NOMO-1 treated with dmso at 0.1 percent for 144 hours (cell line): Measurements from ENCODE around the gene OSBPL10.
"Not testable (repeated sequence)": the region's sequence is repeated elsewhere in the genome, so short reads cannot be mapped to it uniquely, and the experiment has no call there.

ENCODE experiments used
- DNase-seq: peaks from one replicate; lab custom pipeline; 2025; ENCODE audit not compliant: unreplicated experiment; lab: John Stamatoyannopoulos, UW

Gene OSBPL10

DNA sequence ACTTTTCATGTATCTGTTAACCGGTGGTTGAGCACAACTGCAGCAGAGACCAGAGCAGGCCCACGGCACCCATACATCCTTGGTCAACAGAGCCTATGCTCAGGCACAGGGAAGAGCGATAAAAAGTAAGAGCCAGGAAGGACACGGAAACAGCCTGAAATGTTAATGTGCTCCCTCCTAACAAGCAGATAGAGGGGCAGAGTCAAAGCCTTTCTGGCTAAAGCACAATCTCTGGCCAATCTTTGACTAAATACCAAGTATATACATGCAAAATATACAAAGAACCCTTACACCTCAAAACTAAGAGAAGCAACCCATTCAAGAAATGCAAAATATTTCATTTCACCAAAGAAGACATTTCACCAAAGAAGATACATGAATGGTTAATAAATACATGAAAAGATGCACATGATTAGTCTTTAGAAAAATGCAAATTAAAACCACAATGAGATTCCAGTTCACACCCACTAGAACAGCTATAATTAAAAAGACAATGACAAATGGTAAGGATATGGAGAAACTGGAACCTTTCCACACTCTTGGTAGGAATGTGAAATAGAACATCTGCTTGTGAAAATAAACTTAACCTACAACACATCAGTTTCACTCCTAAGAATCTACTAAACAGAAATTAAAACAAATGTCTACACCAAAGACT is 88.0 kb downstream of the OSBPL10 start:
- no peak for DNase-seq

DNA sequence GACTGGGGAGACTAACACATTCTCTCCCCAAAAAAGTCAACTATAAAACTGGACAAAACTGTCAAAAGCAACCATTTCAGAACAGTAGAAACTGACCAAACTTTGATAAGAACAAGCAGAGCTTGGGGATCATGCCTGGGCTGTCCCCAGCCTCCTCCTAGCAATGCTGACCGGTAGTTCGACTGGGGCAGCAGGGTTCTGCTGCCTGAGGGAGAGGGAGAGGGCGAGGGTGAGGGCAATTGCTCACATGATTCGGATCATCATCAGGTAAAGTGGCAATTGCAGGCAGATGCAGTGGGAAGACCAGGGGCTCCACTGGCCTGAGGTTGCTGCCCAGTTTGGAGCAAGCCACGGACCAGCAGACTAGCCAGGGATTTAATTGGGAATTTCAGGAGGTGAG is 88.6 kb downstream of the OSBPL10 start:
- DNase-seq, result no peak

DNA sequence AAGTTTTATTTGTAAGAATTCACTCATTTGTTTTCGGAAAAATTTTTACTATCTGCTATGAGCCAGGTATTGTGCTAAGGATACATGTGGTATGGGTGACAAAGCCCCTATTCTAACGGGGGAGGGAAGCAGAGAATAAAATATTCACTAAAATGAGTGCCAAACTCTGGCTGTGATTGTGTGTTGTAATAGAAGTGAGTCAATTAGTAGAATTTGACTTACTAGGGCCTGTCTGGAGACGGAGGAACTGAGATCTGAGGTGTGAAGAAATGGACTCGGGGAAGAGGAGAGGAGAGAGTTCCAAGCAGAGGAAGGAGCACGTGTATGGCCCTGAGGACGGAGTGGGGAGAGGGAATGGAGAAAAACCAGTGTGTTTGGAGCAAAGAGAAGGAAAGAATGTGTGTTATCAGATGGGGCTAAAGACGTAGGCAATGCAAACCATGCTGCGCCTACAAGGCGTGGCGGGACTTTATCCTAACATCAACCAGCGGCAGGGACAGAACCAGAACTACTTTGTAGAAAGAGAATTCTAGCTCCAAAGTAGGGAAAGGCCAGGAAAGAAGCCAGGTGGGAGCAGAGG is 89.1 kb downstream of the OSBPL10 start:
- no peak for DNase-seq

DNA sequence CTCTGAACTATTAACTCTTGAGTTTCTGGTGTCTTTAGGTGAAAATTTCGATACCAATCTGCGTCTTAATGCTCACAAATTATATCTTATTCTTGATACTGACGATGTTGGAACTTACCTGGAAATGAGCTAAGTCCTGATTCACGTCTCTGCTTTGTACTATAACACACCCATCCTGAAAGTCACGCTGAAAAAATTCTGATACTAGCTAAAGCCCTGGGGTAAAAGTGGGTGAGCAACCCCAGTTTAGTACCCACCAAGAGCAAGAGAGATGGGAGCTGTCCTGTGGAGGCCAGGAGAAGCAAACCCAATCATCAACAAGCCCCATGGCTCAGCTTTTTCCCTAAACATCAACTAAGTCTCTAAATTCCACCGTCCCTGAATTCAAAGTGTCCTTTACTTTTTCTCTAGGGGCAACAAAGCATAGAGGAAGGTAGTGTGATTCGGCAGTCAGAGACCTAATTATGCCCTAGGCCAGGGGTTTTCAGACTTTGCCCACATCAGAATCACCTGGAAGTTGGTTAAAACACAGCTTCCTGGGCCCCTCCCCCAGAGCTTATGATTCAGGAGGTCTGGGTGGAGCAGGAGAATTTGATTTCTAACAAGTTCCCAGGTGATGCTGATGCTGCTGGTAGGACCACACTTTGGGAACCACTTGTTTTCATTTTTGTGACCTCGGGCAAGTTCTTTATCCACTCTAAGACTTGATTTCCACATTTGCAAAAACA is 90.2 kb downstream of the OSBPL10 start:
- no peak for DNase-seq

DNA sequence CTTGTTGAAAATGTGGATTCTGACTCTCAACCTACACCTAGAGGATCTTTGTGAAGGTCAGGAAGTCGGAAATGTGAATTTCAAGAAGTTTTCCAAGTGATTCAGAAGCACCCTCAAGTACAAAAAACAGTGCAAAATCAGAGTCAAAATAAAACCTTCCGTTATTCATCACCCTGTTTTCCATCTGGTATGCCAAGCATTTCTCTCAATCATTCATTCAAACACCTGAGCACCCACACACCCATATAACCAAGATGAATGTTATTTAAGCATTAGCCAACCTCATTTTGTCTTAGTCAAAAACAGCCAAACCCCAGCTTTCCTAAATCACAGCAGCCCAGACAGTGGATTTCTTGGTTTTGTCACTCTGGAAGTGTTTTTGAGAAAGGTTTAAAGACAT is 91.1 kb downstream of the OSBPL10 start:
- DNase-seq, result no peak

DNA sequence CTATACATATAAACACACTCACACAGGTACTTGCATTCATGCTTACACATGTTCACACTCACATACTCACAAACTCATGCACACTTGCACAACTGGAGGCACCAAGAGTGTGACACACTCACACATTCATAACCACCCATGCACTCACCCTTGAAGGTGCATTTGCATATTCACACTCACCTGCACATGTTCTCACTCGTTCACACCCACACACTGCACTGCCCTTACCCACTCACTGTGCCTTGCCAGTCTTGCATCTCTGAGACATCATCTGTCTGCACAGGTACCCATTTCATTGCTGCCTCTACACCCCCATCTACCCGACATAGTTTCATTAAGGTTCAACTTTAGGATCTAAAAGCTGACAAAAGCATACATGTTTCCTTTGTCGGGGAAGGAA is 95.8 kb downstream of the OSBPL10 start:
- no peak for DNase-seq

DNA sequence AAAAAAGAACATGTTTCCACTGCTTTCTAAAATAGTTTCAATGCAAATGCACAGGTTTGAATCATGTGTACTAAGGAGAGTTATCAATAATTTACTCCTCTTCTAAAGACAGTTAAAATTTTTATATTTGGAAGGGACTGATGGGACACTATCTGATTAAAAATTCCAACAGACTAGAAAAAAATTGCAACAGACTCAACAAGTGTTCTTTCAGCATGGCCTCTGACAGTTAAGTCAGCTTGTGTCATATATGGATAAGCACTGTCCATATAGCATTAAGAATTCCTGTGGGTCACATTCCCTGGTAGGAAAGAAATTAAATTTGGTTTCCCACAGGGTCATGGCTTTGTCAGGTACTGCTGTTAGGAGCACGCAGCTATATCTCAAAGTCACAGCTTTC is 96.8 kb downstream of the OSBPL10 start:
- no peak for DNase-seq

DNA sequence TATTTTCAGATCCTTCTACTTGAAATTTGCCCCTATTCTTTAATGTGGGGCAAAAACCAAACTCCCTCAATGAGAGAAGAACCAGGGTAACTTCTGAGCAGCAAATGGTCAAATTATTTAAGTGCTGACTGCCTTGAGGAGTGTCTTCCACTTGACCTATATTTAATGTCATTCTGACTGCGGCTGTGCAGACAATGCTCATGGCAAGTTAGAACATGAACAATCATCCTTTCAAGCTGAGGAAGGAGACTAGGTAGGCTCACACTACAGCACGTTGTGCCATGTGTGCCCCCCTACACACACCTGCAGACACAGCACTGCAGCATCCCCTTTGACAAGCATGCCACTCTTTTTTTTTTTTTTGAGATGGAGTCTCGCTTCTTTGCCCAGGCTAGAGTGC is 98.2 kb downstream of the OSBPL10 start:
- no peak for DNase-seq

DNA sequence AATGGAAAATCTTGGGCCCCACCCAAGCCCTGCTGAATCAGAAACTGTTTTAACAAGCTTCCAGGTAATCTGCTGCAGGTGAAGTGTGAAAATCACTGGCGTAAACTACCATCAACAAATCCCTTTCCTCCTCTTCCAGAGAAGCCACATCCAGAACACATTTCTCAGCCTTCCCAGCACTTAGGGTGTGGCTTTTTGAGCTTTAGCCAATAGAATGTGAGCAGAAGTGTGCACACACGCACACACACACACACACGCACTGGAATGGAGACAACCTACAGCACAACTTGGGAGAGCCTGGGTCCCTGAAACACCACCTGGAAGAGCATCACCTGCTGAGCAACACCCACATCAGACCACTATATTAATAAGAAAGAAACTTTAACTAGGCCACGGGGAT is 98.6 kb downstream of the OSBPL10 start:
- no peak for DNase-seq

DNA sequence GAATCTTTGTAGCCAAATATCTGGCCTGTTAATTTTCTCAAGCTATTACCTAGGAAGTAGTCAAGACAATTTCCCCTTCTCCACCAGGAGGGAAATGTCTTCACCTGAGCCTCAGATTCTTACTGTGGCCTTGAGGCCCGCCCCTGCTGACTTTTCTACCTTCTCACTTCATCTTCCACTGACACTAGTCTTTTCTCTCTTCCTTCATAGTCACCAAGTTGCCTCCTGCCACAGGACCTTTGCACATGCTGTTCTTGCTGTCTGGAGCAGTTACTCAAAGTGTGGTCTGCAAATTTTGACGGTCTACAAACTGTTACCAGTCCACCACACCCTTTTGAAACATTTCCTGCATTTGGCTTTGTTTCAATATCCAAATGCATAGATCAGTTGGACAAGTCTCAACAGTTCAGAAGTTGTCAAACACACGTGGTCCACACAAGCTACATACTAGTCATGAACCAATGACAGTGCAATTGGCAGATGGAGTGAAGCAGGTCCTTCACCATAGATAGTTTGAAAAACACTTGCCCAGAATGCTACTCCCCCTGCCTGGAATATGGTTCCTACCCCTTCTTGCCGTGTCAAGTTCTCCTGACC is 100.5 kb downstream of the OSBPL10 start:
- DNase-seq, result no peak

DNA sequence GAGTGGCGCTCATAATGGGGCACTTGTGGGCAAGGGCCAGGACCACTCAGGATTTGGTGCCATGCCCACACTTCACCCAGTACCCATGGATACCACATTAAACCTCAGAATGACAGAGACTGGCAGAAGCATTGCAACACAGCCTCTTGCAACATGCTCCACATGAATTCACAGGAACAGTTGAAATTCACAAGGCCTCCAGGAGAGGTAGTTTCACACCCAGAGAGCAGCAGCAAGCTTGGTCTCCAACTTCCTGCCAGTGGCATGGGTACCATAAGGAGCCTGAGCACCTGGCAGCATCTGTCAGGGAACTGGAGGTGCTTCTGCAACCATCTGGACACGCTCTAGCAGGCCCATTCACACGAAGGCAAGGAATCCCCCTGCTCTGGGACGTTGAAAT is 101.0 kb downstream of the OSBPL10 start:
- DNase-seq, result no peak

DNA sequence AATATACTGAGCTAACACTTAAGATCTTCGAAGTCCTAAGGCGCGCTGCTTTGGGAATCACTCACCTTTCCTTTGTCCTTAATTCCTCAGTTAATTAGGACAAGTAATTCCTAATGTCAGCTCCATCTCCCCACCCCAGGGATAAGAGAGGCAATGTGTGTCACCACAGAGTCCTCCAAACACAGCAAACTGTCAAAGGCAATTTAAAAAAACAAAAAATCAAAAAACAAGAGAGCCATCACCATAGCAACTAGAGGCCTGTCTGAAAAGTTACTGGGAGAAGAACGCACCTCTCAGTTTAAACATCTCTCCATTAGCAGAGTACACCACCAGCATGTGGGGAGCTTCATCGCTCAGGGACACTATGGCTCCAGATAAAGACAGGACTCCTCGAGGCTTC is 101.7 kb downstream of the OSBPL10 start:
- no peak for DNase-seq

DNA sequence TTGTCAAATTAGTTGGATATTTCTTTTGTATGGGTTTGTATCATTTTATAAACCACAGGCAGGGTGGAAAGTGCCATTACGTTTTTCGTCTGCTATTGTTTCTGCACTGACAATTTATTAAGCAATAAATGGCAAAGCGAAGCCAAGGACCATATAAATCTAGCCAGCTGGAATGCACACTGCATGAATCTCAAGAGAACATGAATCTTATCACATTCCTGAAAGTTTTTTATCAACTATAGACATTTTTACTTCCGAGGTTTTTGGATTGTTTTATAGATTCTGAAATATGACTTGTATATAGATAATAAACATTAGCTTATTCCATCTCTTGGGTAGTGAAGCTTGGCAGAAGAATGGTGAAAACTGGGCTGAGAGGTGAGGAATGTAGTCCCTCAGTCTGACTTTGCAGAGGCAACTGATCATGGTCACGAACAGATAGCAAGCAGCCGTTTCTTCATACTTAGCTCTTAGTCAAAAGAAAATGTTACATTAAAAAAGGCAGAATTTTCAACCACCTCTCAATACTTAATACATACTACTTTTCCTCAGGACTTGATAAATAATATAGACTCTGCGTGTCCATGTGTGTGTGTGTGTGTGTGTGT is 102.7 kb downstream of the OSBPL10 start:
- DNase-seq, result no peak

DNA sequence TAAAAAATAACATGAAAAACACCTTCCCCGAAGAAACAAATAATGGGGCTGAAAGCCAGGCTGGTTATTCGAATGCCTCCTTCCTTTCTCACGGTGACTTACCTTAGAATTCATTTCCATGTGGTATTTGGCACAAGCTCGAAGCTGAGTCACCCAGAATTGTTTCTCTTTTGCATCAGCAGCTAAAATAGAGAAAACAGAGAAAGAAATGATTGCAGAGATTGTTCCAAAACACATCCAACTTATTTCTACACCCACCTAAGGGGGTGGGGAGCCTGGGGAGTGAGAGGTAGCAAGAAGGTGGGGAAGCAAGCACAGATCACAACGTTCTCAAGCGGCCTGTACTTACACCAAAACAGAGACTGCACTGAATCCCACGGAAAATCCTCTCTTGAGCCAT is 104.7 kb downstream of the OSBPL10 start:
- no peak for DNase-seq

DNA sequence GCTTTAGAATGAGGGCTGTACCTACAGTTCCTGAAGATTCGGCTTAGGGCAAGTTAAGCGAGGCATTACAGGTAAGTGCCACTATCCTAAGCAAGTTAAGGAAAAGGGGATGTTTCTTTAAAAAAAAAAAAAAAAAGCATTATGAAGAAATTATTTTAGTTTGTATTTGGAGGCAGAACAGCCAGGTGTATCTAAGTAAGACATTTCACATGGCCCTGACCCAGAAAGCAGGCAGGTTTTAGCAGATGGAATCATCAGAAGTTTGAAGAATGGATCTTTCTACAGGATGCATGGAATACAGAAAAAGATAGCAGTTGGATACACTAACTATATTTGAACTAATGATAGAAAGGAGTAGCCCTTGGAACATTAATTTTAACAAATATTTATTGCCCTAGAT is 105.6 kb downstream of the OSBPL10 start:
- DNase-seq, result no peak

DNA sequence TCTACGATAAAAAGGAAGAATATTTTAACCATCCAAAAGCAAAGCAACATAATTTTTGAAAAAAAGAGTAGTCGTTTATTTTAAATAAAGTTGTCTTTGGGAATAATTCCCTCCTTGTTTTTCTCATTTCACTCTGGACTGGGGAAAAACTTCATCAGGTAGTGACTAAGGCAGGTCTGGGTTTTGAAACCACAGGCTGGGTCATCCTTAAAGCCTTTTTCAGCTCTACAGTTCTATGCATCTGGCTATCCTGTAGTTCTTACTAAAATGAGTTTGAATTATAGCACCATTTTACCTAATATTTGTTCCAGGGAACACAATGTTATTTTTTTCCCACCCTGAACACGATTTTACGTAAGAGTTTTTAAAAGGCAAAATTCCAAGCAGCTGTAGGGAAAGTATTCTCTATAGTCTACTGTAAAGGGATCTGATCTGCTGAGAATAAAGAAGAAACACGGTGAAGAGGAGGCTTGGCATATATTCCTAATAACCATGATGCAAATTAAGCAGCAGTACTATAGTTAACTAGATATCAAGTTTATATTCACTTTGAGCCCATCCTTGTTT is 107.7 kb downstream of the OSBPL10 start:
- DNase-seq, result no peak

DNA sequence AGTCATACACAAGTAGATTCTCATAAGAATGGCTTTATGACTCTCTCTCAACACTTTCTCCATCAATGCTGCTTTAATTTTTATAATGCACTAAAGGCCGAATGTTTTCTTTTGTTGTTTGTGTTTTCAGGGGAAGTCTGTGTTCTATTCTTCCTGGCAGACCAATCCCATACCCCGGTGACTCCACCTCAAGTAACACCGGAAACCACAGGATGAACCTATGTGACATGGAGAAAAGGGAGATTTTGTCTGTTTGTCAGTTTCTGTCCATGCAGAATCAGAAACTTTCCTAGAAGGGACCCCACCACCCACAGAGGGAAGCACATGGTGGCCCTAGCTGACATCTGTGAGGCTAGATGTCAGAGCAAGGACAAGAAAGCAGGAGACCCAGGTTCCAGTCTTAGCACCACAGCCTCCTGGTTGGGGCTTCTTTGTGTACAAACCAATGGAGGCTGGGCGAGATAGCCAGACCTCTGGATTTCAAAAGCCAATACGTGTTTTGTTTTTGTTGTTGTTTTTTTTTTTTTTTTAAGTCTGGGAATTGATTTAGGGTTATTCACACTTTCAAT is 109.0 kb downstream of the OSBPL10 start:
- no peak for DNase-seq

DNA sequence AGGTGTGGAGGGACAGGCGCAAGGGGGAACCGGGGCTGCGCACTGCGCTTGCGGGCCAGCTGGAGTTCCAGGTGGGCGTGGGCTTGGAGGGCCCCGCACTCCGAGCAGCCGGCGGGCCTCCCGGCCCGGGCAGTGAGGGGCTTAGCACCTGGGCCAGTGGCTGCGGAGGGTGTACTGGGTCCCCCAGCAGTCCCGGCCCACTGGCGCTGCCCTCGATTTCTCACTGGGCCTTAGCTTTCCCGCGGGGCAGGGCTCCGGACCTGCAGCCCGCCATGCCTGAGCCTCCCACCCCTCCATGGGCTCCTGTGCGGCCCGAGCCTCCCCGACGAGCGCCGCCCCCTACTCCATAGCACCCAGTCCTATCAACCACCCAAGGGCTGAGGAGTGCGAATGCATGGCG is 111.0 kb downstream of the OSBPL10 start:
- DNase-seq, result not testable (repeated sequence)

DNA sequence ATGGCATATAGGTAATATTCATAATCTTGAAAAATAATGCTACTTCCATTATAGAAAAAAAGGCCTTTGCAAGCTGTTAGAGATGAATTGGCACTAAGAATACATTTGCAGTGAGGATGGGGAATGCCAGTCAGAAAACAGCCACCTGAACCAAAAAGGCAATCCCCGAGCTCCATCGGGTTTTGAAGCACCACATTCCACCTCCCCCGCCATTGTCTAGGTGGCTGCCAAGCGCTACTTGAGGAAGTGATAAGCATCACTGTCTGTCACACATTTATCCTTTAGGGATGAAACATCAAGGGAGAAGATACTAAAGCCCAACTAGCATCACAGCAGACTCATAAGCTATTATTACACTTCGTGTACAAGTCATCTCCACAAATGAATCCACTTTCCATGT is 112.8 kb downstream of the OSBPL10 start:
- DNase-seq, result no peak

DNA sequence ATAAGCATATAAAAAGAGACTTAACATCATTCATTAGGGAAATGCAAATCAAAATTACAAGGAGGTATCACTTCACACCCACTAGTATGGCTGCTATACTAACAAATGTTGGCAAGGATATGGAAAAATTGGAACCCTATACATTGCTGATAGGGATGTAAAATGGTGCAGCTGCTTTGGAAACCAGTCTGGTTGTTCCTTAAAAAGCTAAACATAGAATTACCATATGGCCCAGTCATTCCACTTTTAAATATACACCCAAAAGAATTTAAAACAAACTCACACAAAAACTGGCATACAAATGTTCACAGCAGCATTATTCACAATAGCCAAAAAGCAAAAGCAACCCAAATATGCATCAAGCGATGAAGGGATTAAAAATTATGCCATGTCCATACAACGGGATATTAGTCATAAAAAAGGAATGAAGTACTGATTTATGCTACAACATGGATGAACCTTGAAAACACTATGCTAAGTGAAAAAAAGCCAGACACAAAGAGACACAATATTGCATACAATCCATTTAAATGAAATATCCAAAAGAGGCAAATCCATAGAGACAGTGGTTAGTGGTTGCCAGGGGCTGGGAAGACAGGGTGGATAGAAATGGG is 118.3 kb downstream of the OSBPL10 start:
- DNase-seq, result no peak

DNA sequence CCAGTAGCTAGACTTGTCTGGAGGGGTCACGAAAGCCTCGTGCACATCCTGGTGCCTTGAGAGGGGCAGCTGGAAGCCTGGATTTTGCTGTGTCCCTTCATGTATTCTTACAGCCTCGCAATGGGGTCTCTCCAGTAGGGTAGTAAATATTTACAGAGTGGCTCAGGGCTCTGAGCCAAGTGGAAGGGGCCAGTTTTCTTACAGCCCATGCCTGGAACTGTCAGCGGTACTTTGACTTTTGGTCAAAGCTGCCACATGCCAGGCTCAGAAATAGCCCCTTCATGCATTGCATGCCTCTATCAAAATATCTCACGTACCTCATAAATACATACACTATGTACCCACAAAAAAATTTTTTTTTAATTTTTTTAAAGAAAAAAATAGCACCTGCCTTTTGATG is 119.2 kb downstream of the OSBPL10 start:
- no peak for DNase-seq
